B cell (primary cell): ENCODE results near the gene ATP11A. TPM values are rescaled to one million over a fixed set of nuclear protein-coding genes. Genes with fewer than 3 reads are reported as not detected.

Source experiments
- ATAC-seq: fragments of 200-7000 bp; cut with Tn5 transposase; one replicate; pipeline ENCODE4 v1.10.0; 2021; ENCODE audit warnings: low read depth, mild to moderate bottlenecking, moderate number of reproducible peaks, moderate library complexity
- CTCF ChIA-PET: fragments of 350-600 bp; sonication (Branson Sonifier 250); formaldehyde crosslinking; loops from one replicate; lab custom pipeline; 2021; ENCODE audit warnings: antibody characterized with exemption, inconsistent platforms; lab: Charles Lee
- POLR2A ChIA-PET: fragments of 350-600 bp; sonication (Branson Sonifier 250); formaldehyde crosslinking; loops from one replicate; lab custom pipeline; 2021; ENCODE audit warnings: antibody characterized with exemption; lab: Charles Lee
- DNase-seq: peaks from one replicate; pipeline ENCODE4 v3.0.0; 2013
- H2AFZ ChIP-seq: 2 replicates; pipeline ENCODE4 v1.6.1; 2012; ENCODE audit warnings: mild to moderate bottlenecking, low read depth, low read length; ENCODE audit not compliant: insufficient read depth, poor library complexity, severe bottlenecking
- H3K27ac ChIP-seq, 2 donors: 1 replicate in 1 of 2; 2 replicates in 1 of 2; pipeline ENCODE4 v1.5.1; 2012 to 2013; ENCODE audit warnings: low read length in 2 of 2, mild to moderate bottlenecking in 2 of 2, moderate library complexity in 1 of 2
- H3K27me3 ChIP-seq, 4 experiments: fragments of 200-600 bp in 1 of 4; sonication (generic) in 1 of 4; replicated peaks in 1 of 4; 1 replicate in 2 of 4; 2 replicates in 2 of 4; pipeline versions ENCODE4 v1.6.1 to v1.7.0; 2013 to 2016; ENCODE audit warnings: low read length in 3 of 4, mild to moderate bottlenecking in 2 of 4, mixed read lengths in 1 of 4, moderate library complexity in 1 of 4; ENCODE audit not compliant: insufficient read depth in 4 of 4, control insufficient read depth in 3 of 4; ENCODE audit errors: control extremely low read depth in 1 of 4
- H3K36me3 ChIP-seq, 2 experiments: replicated peaks in 1 of 2; 1 replicate in 1 of 2; 2 replicates in 1 of 2; pipeline versions ENCODE4 v1.6.1 to v1.7.1; 2013; ENCODE audit warnings: low read length in 1 of 2; ENCODE audit not compliant: insufficient read depth in 2 of 2, control insufficient read depth in 1 of 2; ENCODE audit errors: control extremely low read depth in 1 of 2, extremely low read depth in 1 of 2
- H3K4me1 ChIP-seq, 2 donors: fragments of 200-600 bp in 1 of 2; sonication (generic) in 1 of 2; 1 replicate in 1 of 2; 2 replicates in 1 of 2; pipeline versions ENCODE4 v1.5.1 to v1.6.1; 2013 to 2017; ENCODE audit warnings: low read length in 2 of 2; ENCODE audit not compliant: control insufficient read depth in 2 of 2, insufficient read depth in 2 of 2
- H3K4me2 ChIP-seq: replicated peaks from 2 replicates; pipeline ENCODE3; 2012; ENCODE audit warnings: mild to moderate bottlenecking, low read depth, low read length; ENCODE audit not compliant: poor library complexity, severe bottlenecking
- H3K4me3 ChIP-seq, 5 experiments: fragments of 200-600 bp in 1 of 5; sonication (generic) in 1 of 5; 1 replicate in 3 of 5; 2 replicates in 2 of 5; pipeline versions ENCODE4 v1.5.1 to v1.7.0; 2011 to 2016; ENCODE audit warnings: low read length in 4 of 5, mild to moderate bottlenecking in 4 of 5, low read depth in 2 of 5, control low read depth in 1 of 5, moderate library complexity in 1 of 5; ENCODE audit not compliant: insufficient read depth in 1 of 5; ENCODE audit errors: control extremely low read depth in 1 of 5, extremely low read depth in 1 of 5
- H3K79me2 ChIP-seq: fragments of 200-600 bp; sonication (generic); one replicate; pipeline ENCODE4 v1.6.0; 2016; ENCODE audit warnings: low read length; ENCODE audit not compliant: control insufficient read depth, insufficient read depth
- H3K9ac ChIP-seq: fragments of 200-600 bp; sonication (generic); 2 replicates; pipeline ENCODE4 v1.6.1; 2017; ENCODE audit warnings: mild to moderate bottlenecking, low read length, moderate library complexity
- H3K9me3 ChIP-seq, 3 donors: one replicate each; pipeline versions ENCODE4 v1.6.1 to v1.7.1; 2013; ENCODE audit warnings: low read length in 2 of 3; ENCODE audit not compliant: control insufficient read depth in 2 of 3, insufficient read depth in 1 of 3; ENCODE audit errors: control extremely low read depth in 1 of 3
- H4K20me1 ChIP-seq: 2 replicates; pipeline ENCODE4 v1.6.0; 2012; ENCODE audit warnings: mild to moderate bottlenecking, low read length; ENCODE audit not compliant: insufficient read depth, control insufficient read depth, poor library complexity, severe bottlenecking
- H3K27ac Mint-ChIP-seq: one replicate; pipeline ENCODE4 v1.8.0; 2021; ENCODE audit warnings: mixed read lengths
- H3K27me3 Mint-ChIP-seq: one replicate; pipeline ENCODE4 v1.8.0; 2021; ENCODE audit warnings: mixed read lengths
- H3K4me1 Mint-ChIP-seq: one replicate; pipeline ENCODE4 v1.8.0; 2021; ENCODE audit warnings: mixed read lengths
- H3K4me3 Mint-ChIP-seq: one replicate; pipeline ENCODE4 v1.8.0; 2021; ENCODE audit warnings: mixed read lengths
- H3K9me3 Mint-ChIP-seq: one replicate; pipeline ENCODE4 v1.8.0; 2022; ENCODE audit warnings: mixed read lengths; ENCODE audit not compliant: insufficient read depth
- CTCF ChIP-seq: fragments of 200-600 bp; IDR thresholded peaks from one replicate; pipeline ENCODE4 v1.8.0; 2022; ENCODE audit warnings: antibody characterized with exemption, mild to moderate bottlenecking
- EZH2 ChIP-seq: IDR thresholded peaks from 2 replicates; pipeline ENCODE4 v1.6.1; 2012; ENCODE audit warnings: borderline replicate concordance, low read depth, mild to moderate bottlenecking, moderate library complexity, low read length; ENCODE audit not compliant: insufficient read depth, poor library complexity, severe bottlenecking
- WGBS: methylation state at CpG from one replicate; pipeline ENCODE4 v1.1.5; 2013; ENCODE audit warnings: missing lambda C conversion rate; ENCODE audit not compliant: insufficient coverage; 5-methylcytosine and 5-hydroxymethylcytosine counted together
- intact Hi-C: fragments of 100-400 bp; cut with micrococcal nuclease; formaldehyde crosslinking; loops from one replicate; pipeline ENCODE4 v1.10.0; 2022
- polyA plus RNA-seq: library from polyadenylated mRNA; depleted of rRNA; stranded (reverse); fragments of >200 nt; gene quantifications from 2 replicates; pipeline ENCODE4 v1.2.3, GENCODE V29; 2012
- total RNA-seq, 2 donors: library from RNA; stranded (reverse); fragments of 120-200 nt in 1 of 2; gene quantifications; 1 replicate in 1 of 2; 2 replicates in 1 of 2; pipeline versions ENCODE4 v1.2.3 to v1.2.4, GENCODE V29; 2013 to 2022

The ATP11A gene
- total and polyA plus RNA-seq, 2 donors (not counting 1 experiment from before 2014, with no cell fraction given) = 36.9 to 60.3 TPM

- ChIA-PET POLR2A (no interaction called here), CTCF (interaction anchor here (0.7 to 0.9 kb wide), 2 partner anchors 70 to 230 kb away, joined by 3 to 4 read pairs; no protein-coding TSS in a partner anchor)
- TF ChIP-seq EZH2 (no peak), CTCF (no peak)
- H3K4me2 ChIP-seq = no peak overlapping the region
- Mint-ChIP-seq H3K4me1 (peaks cover 10% of the 10 kb centered on the region), H3K27me3 (peaks cover 12% of the 10 kb centered on the region), H3K27ac (no peak overlapping the region), H3K9me3 (no peaks in the 10 kb centered on the region), H3K4me3 (no peak overlapping the region)
- H3K9ac ChIP-seq = no peak overlapping the region
- H3K27me3 ChIP-seq = peaks cover 0 to 16% (median 2%) of the 10 kb centered on the region in 4 experiments
- no peak for ATAC-seq
- no peak overlapping the region for H2AFZ ChIP-seq
- no peak overlapping the region for H3K27ac ChIP-seq
- no peaks in the 10 kb centered on the region for H3K36me3 ChIP-seq
- H3K4me3 ChIP-seq = no peak overlapping the region
- WGBS = 94% methylated on average over 8 of the region's 9 CpGs
- no peaks in the 10 kb centered on the region for H4K20me1 ChIP-seq
- intact Hi-C loops = no loop called here
- peaks cover 5 to 18% of the 10 kb centered on the region in 2 donors for H3K4me1 ChIP-seq
- no peaks in the 10 kb centered on the region for H3K79me2 ChIP-seq
- H3K9me3 ChIP-seq = peaks cover 0 to 4% (median 0%) of the 10 kb centered on the region in 3 donors
- no peak for DNase-seq
Observed at GRCh38 chr13:112643759-112644459, 45.9 kb upstream of the ATP11A start.

- H3K4me3 Mint-ChIP-seq = no peak overlapping the region
- no peaks in the 10 kb centered on the region for H4K20me1 ChIP-seq
- ChIA-PET POLR2A (no interaction called here), CTCF (no interaction called here)
- H3K27me3 Mint-ChIP-seq = no peaks in the 10 kb centered on the region
- no peak overlapping the region for H3K27ac ChIP-seq
- H3K79me2 ChIP-seq = no peaks in the 10 kb centered on the region
- H3K4me1 ChIP-seq = peaks cover 5 to 18% of the 10 kb centered on the region in 2 donors
- no peak overlapping the region for H3K4me3 ChIP-seq
- H3K9ac ChIP-seq = no peak overlapping the region
- TF ChIP-seq EZH2 (no peak), CTCF (no peak)
- H2AFZ ChIP-seq = no peak overlapping the region
- H3K9me3 Mint-ChIP-seq = no peaks in the 10 kb centered on the region
- H3K27ac Mint-ChIP-seq = no peak overlapping the region
- DNase-seq (no peak), ATAC-seq (no peak)
- no peaks in the 10 kb centered on the region for H3K36me3 ChIP-seq
- H3K9me3 ChIP-seq = peaks cover 0 to 4% (median 0%) of the 10 kb centered on the region in 3 donors
- intact Hi-C loops = no loop called here
- WGBS = 98% methylated on average over 47 of the region's 49 CpGs
- H3K4me1 Mint-ChIP-seq = peaks cover 8% of the 10 kb centered on the region
- no peak overlapping the region for H3K4me2 ChIP-seq
- H3K27me3 ChIP-seq = peaks cover 0 to 4% (median 0%) of the 10 kb centered on the region in 4 experiments
Observed at GRCh38 chr13:112645327-112645914, 44.4 kb upstream of the ATP11A start.
